NCI-H526 (cell line): ENCODE measurements around the gene OR10H2.
"Not testable (repeated sequence)": the region's sequence is repeated elsewhere in the genome, so short reads cannot be mapped to it uniquely, and the experiment has no call there.

ENCODE experiments used
- DNase-seq, 2 experiments: peaks; one replicate each; lab custom pipeline; 2025; lab: John Stamatoyannopoulos, UW

Gene OR10H2

GRCh38 chr19:15769586-15769985, 41.8 kb downstream of the OR10H2 start:
- DNase-seq, result no peak

- DNase-seq, result not testable (repeated sequence)
Measured at GRCh38 chr19:15774159-15774558, 46.3 kb downstream of the OR10H2 start.

GRCh38 chr19:15775249-15775648, 47.4 kb downstream of the OR10H2 start:
- no peak for DNase-seq

- no peak for DNase-seq
Measured at GRCh38 chr19:15776264-15776663, 48.4 kb downstream of the OR10H2 start.

GRCh38 chr19:15776991-15777970, 49.5 kb downstream of the OR10H2 start:
- no peak for DNase-seq
